ENCODE measurements around the gene NHS.

NHS gene

GRCh38 chrX:17774053-17774452 lies 399.1 kb downstream of the NHS start:
- TF ChIP-seq EZH2phosphoT487 (IDR thresholded peaks at IDR 0.05; ENCODE audit: low read length), result no peak
- TF ChIP-seq CTCF (IDR thresholded peaks at IDR 0.05; ENCODE audit: low read length), result no peak
- TF ChIP-seq EZH2 (optimal IDR thresholded peaks at IDR 0.05; ENCODE audit: low read depth, low read length), result no peak
- no peak overlapping the region for H3K4me2 ChIP-seq (ENCODE audit: low read depth, low read length)
- H3K9me2 ChIP-seq (replicated peaks; ENCODE audit: insufficient read depth, low read length), result no peaks in the 10 kb centered on the region
- no peak overlapping the region for H3K27ac ChIP-seq (ENCODE audit: low read length)
- H3K9me3 ChIP-seq (replicated peaks; ENCODE audit: insufficient read depth, low read length), result no peaks in the 10 kb centered on the region
- no peaks in the 10 kb centered on the region for H3K79me2 ChIP-seq (ENCODE audit: low read length)
- DNase-seq, result no peak
- H3K9ac ChIP-seq (ENCODE audit: low read length), result no peak overlapping the region
- H3K36me3 ChIP-seq (replicated peaks; ENCODE audit: insufficient read depth, low read length), result no peaks in the 10 kb centered on the region
- H3F3A ChIP-seq (ENCODE audit: insufficient read depth, low read length), result no peaks in the 10 kb centered on the region
- H3K27me3 ChIP-seq (replicated peaks; ENCODE audit: insufficient read depth, low read length), result no peaks in the 10 kb centered on the region
- H3K4me3 ChIP-seq (ENCODE audit: low read length), result no peak overlapping the region
- H3K4me1 ChIP-seq (ENCODE audit: low read length), result no peaks in the 10 kb centered on the region
- no peaks in the 10 kb centered on the region for H4K20me1 ChIP-seq (ENCODE audit: insufficient read depth, low read length)
- no peak overlapping the region for H2AFZ ChIP-seq (ENCODE audit: low read length)

GRCh38 chrX:17778997-17779396 lies 404.0 kb downstream of the NHS start:
- H3K4me1 ChIP-seq (ENCODE audit: low read length), result no peaks in the 10 kb centered on the region
- no peak overlapping the region for H2AFZ ChIP-seq (ENCODE audit: low read length)
- H3K79me2 ChIP-seq (ENCODE audit: low read length), result no peaks in the 10 kb centered on the region
- no peak overlapping the region for H3K9ac ChIP-seq (ENCODE audit: low read length)
- no peaks in the 10 kb centered on the region for H3K9me3 ChIP-seq (replicated peaks; ENCODE audit: insufficient read depth, low read length)
- H4K20me1 ChIP-seq (ENCODE audit: insufficient read depth, low read length), result no peaks in the 10 kb centered on the region
- H3K27me3 ChIP-seq (replicated peaks; ENCODE audit: insufficient read depth, low read length), result no peaks in the 10 kb centered on the region
- H3K27ac ChIP-seq (ENCODE audit: low read length), result no peak overlapping the region
- TF ChIP-seq EZH2 (optimal IDR thresholded peaks at IDR 0.05; ENCODE audit: low read depth, low read length) (no peak), EZH2phosphoT487 (IDR thresholded peaks at IDR 0.05; ENCODE audit: low read length) (no peak), CTCF (IDR thresholded peaks at IDR 0.05; ENCODE audit: low read length) (no peak)
- H3K4me3 ChIP-seq (ENCODE audit: low read length), result no peak overlapping the region
- no peaks in the 10 kb centered on the region for H3K36me3 ChIP-seq (replicated peaks; ENCODE audit: insufficient read depth, low read length)
- no peak for DNase-seq
- H3F3A ChIP-seq (ENCODE audit: insufficient read depth, low read length), result no peaks in the 10 kb centered on the region
- H3K9me2 ChIP-seq (replicated peaks; ENCODE audit: insufficient read depth, low read length), result no peaks in the 10 kb centered on the region
- H3K4me2 ChIP-seq (ENCODE audit: low read depth, low read length), result no peak overlapping the region

GRCh38 chrX:17779434-17779833 lies 404.4 kb downstream of the NHS start:
- Histone ChIP-seq H4K20me1 (ENCODE audit: insufficient read depth, low read length) (no peaks in the 10 kb centered on the region), H3K4me1 (ENCODE audit: low read length) (no peaks in the 10 kb centered on the region), H3K9me2 (replicated peaks; ENCODE audit: insufficient read depth, low read length) (no peaks in the 10 kb centered on the region), H3K79me2 (ENCODE audit: low read length) (no peaks in the 10 kb centered on the region), H2AFZ (ENCODE audit: low read length) (no peak overlapping the region), H3F3A (ENCODE audit: insufficient read depth, low read length) (no peaks in the 10 kb centered on the region), H3K9ac (ENCODE audit: low read length) (no peak overlapping the region), H3K27ac (ENCODE audit: low read length) (no peak overlapping the region), H3K27me3 (replicated peaks; ENCODE audit: insufficient read depth, low read length) (no peaks in the 10 kb centered on the region), H3K9me3 (replicated peaks; ENCODE audit: insufficient read depth, low read length) (no peaks in the 10 kb centered on the region), H3K4me2 (ENCODE audit: low read depth, low read length) (no peak overlapping the region), H3K4me3 (ENCODE audit: low read length) (no peak overlapping the region), H3K36me3 (replicated peaks; ENCODE audit: insufficient read depth, low read length) (no peaks in the 10 kb centered on the region)
- TF ChIP-seq CTCF (IDR thresholded peaks at IDR 0.05; ENCODE audit: low read length) (no peak), EZH2 (optimal IDR thresholded peaks at IDR 0.05; ENCODE audit: low read depth, low read length) (no peak)
- no peak for DNase-seq
